ENCODE data around the gene CEP44. TPM values are rescaled to one million over a fixed set of nuclear protein-coding genes. Genes with fewer than 3 reads are reported as not detected.

Gene CEP44
- total RNA-seq, 2 donors from 2014 or later, result 14.8 to 17.5 TPM

DNA sequence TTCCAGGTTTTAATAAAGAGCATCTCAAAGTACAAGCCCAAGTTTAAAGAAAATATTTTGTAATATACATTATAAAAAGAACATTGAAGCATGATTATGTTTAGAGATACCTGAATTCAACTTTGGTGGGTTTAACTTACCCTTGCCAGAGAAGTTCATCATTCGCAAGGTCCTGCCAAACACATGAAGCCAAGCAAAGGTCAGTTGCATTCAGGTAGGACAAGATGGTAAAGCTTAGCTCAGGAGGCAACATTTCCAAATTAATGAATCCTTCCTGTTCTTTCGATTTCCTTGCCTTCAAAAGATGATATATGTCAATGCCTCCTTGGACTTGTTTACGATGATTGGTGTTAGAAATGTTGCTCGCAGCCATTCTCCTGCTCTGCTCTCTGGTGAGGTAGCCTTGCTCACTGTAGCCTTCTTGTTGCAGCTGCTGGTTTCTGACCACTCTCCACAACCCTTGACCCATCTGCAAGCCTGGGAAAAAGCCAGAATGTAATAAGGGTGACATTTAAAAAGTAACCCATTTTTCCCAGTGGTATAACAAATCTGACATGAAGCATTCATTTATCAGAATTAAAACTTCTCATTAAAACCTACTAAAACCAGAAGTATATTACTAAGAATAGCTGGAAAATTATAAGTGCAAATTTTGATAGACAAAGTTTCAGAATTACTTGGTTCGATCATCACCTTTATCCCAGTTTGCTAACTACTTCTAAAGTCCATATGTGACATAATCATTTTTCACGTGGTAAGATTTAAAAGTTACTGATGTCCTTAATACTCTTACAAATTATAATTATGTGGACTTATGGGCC lies 20.9 kb upstream of the CEP44 start:
- no peak overlapping the region for H3K27ac Mint-ChIP-seq

DNA sequence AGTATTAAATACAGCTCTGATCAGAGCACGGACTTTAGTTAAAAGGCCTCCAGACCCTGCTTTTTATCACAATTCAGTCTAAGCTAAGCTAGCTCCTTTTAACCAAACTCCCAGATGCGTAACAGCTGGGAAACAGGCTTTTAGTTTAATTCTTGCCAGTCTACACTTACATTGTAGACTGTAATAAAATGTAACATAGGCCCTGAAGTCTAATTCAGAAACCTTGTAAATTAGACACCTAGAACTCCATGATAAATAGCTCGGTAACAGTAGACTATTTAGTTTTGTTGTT lies 20.3 kb upstream of the CEP44 start:
- DNase-seq (ENCODE audit: low spot score), result no peak
- no peak overlapping the region for H3K27ac Mint-ChIP-seq
- no peaks in the 10 kb centered on the region for H3K9me3 Mint-ChIP-seq
- no peaks in the 10 kb centered on the region for H3K36me3 Mint-ChIP-seq
- no peak overlapping the region for H3K4me3 Mint-ChIP-seq
- peaks cover 0 to 5% of the 10 kb centered on the region in 2 donors for H3K4me1 Mint-ChIP-seq (ENCODE audit: low read depth in 2 of 2)
- H3K27me3 Mint-ChIP-seq, result no peaks in the 10 kb centered on the region
- no peak for ATAC-seq

More for the DNA sequence above, 20.9 kb upstream of the CEP44 start:
- H3K9me3 Mint-ChIP-seq, result no peaks in the 10 kb centered on the region
- DNase-seq (ENCODE audit: low spot score) (no peak), ATAC-seq (no peak)
- peaks cover 0 to 5% of the 10 kb centered on the region in 2 donors for H3K4me1 Mint-ChIP-seq (ENCODE audit: low read depth in 2 of 2)
- no peaks in the 10 kb centered on the region for H3K36me3 Mint-ChIP-seq
- no peak overlapping the region for H3K4me3 Mint-ChIP-seq
- H3K27me3 Mint-ChIP-seq, result no peaks in the 10 kb centered on the region

GRCh38 chr4:174265916-174266315 lies 17.8 kb upstream of the CEP44 start:
- no peak overlapping the region for H3K27ac Mint-ChIP-seq
- no peak for ATAC-seq
- H3K27me3 Mint-ChIP-seq, result no peaks in the 10 kb centered on the region
- H3K36me3 Mint-ChIP-seq, result no peaks in the 10 kb centered on the region
- no peaks in the 10 kb centered on the region for H3K9me3 Mint-ChIP-seq
- no peak overlapping the region for H3K4me3 Mint-ChIP-seq
- H3K4me1 Mint-ChIP-seq (ENCODE audit: low read depth in 2 of 2), result peaks cover 0 to 7% of the 10 kb centered on the region in 2 donors
- no peak for DNase-seq (ENCODE audit: low spot score)

- Mint-ChIP-seq H3K27ac (no peak overlapping the region), H3K27me3 (no peaks in the 10 kb centered on the region), H3K36me3 (no peaks in the 10 kb centered on the region), H3K4me1 (ENCODE audit: low read depth in 2 of 2) (peaks cover 0 to 9% of the 10 kb centered on the region in 2 donors), H3K9me3 (no peaks in the 10 kb centered on the region), H3K4me3 (no peak overlapping the region)
- ATAC-seq, result no peak
- DNase-seq (ENCODE audit: low spot score), result no peak
Observed at GRCh38 chr4:174266416-174266815, 17.3 kb upstream of the CEP44 start.

- no peaks in the 10 kb centered on the region for H3K9me3 Mint-ChIP-seq
- DNase-seq (ENCODE audit: low spot score), result no peak
- H3K4me3 Mint-ChIP-seq, result no peak overlapping the region
- H3K27ac Mint-ChIP-seq, result no peak overlapping the region
- no peak for ATAC-seq
- H3K27me3 Mint-ChIP-seq, result no peaks in the 10 kb centered on the region
- peaks cover 2% of the 10 kb centered on the region for H3K36me3 Mint-ChIP-seq
- peaks cover 12 to 16% of the 10 kb centered on the region in 2 donors for H3K4me1 Mint-ChIP-seq (ENCODE audit: low read depth in 2 of 2)
Observed at GRCh38 chr4:174273930-174274329, 9.8 kb upstream of the CEP44 start.

DNA sequence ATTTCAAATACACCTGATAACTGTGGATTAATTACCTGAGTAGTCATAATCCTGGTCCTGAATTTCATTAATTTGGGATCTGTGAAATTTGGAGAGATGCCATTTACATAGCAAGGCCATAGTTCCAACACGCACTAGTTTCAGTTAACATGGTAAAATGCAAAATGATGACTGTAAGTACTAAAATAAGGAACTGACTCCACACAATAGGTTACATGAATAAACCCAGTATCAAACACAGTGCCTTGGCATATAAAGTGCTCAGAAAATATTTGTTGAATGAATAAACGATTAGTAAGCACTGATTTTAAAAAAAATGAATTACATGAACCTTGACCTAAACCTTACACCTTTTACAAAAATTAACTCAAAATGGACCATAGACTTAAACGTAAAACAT lies 9.3 kb upstream of the CEP44 start:
- H3K36me3 Mint-ChIP-seq, result peaks cover 7% of the 10 kb centered on the region
- H3K9me3 Mint-ChIP-seq, result no peaks in the 10 kb centered on the region
- no peak for DNase-seq (ENCODE audit: low spot score)
- ATAC-seq, result no peak
- H3K27me3 Mint-ChIP-seq, result no peaks in the 10 kb centered on the region
- H3K4me3 Mint-ChIP-seq, result no peak overlapping the region
- peaks cover 17 to 18% of the 10 kb centered on the region in 2 donors for H3K4me1 Mint-ChIP-seq (ENCODE audit: low read depth in 2 of 2)
- H3K27ac Mint-ChIP-seq, result no peak overlapping the region

DNA sequence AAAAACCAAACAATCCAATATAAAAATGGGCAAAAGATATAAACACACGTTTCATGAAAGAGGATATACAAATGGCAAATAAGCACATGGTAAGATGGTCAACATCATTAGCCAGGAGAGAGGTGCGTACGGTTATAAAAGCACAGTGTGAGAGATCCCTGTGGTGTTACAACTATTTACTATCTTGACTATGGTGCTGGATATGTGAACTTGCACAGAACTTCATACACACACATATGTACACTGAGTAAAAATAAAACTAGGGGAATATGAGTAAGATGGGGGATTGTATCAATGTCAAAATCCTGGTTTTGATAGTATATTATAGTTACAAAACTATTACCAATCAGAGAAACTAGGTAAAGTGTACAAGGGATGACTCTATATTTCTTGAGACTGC lies 8.6 kb upstream of the CEP44 start:
- DNase-seq (ENCODE audit: low spot score) (no peak), ATAC-seq (no peak)
- peaks cover 12% of the 10 kb centered on the region for H3K36me3 Mint-ChIP-seq
- no peaks in the 10 kb centered on the region for H3K27me3 Mint-ChIP-seq
- H3K4me3 Mint-ChIP-seq, result no peak overlapping the region
- peaks cover 18 to 23% of the 10 kb centered on the region in 2 donors for H3K4me1 Mint-ChIP-seq (ENCODE audit: low read depth in 2 of 2)
- no peak overlapping the region for H3K27ac Mint-ChIP-seq
- no peaks in the 10 kb centered on the region for H3K9me3 Mint-ChIP-seq

- Mint-ChIP-seq H3K36me3 (peaks cover 17% of the 10 kb centered on the region), H3K4me3 (no peak overlapping the region), H3K9me3 (no peaks in the 10 kb centered on the region), H3K27me3 (no peaks in the 10 kb centered on the region), H3K4me1 (ENCODE audit: low read depth in 2 of 2) (peaks cover 13 to 33% of the 10 kb centered on the region in 2 donors), H3K27ac (no peak overlapping the region)
- DNase-seq (ENCODE audit: low spot score), result no peak
- no peak for ATAC-seq
Observed at GRCh38 chr4:174277433-174277832, 6.3 kb upstream of the CEP44 start.

- DNase-seq (ENCODE audit: low spot score) (no peak), ATAC-seq (no peak)
- no peaks in the 10 kb centered on the region for H3K9me3 Mint-ChIP-seq
Observed at GRCh38 chr4:174278467-174278866, 5.2 kb upstream of the CEP44 start.

GRCh38 chr4:174279433-174280155 lies 4.1 kb upstream of the CEP44 start:
- H3K9me3 Mint-ChIP-seq, result no peaks in the 10 kb centered on the region
- DNase-seq (ENCODE audit: low spot score), result no peak
- H3K27ac Mint-ChIP-seq, result no peak overlapping the region
- H3K36me3 Mint-ChIP-seq, result peaks cover 17% of the 10 kb centered on the region
- peaks cover 20 to 42% of the 10 kb centered on the region in 2 donors for H3K4me1 Mint-ChIP-seq (ENCODE audit: low read depth in 2 of 2)
- no peak overlapping the region for H3K4me3 Mint-ChIP-seq
- no peaks in the 10 kb centered on the region for H3K27me3 Mint-ChIP-seq
- ATAC-seq, result no peak

More at GRCh38 chr4:174278467-174278866, 5.2 kb upstream of the CEP44 start:
- Mint-ChIP-seq H3K4me1 (ENCODE audit: low read depth in 2 of 2) (peaks cover 17 to 39% of the 10 kb centered on the region in 2 donors), H3K27me3 (no peaks in the 10 kb centered on the region), H3K4me3 (no peak overlapping the region), H3K27ac (no peak overlapping the region), H3K36me3 (peaks cover 17% of the 10 kb centered on the region)

GRCh38 chr4:174281182-174281737 lies 2.5 kb upstream of the CEP44 start:
- Mint-ChIP-seq H3K27me3 (no peaks in the 10 kb centered on the region), H3K9me3 (no peaks in the 10 kb centered on the region), H3K4me3 (peak overlapping the region; percentile 25), H3K27ac (no peak overlapping the region), H3K36me3 (peaks cover 17% of the 10 kb centered on the region), H3K4me1 (ENCODE audit: low read depth in 2 of 2) (peaks cover 26 to 48% of the 10 kb centered on the region in 2 donors)
- no peak for DNase-seq (ENCODE audit: low spot score)
- no peak for ATAC-seq

DNA sequence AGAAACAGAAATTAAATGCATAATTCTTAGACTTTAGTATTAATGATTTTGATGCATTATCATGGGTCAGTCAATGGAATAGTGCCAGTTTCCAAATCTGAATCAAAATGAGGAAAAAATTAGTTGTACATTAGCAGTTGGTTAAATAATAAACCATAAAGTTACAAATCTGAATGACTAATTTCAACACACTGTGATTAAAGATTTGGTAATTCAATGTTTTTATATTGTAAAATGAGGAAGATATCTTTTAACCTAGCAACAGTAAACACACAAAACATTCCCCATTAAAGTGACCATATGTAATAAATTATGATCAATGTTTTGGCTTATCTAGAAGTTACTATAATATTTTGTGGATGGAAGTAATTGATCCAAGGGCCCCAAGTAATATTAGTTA lies 1.8 kb upstream of the CEP44 start:
- Mint-ChIP-seq H3K4me3 (peak overlapping the region; percentile 100), H3K36me3 (peaks cover 17% of the 10 kb centered on the region), H3K9me3 (no peaks in the 10 kb centered on the region), H3K4me1 (ENCODE audit: low read depth in 2 of 2) (peaks cover 26 to 48% of the 10 kb centered on the region in 2 donors), H3K27me3 (no peaks in the 10 kb centered on the region), H3K27ac (peak overlapping the region; percentile 99)
- DNase-seq (ENCODE audit: low spot score) (no peak), ATAC-seq (no peak)

DNA sequence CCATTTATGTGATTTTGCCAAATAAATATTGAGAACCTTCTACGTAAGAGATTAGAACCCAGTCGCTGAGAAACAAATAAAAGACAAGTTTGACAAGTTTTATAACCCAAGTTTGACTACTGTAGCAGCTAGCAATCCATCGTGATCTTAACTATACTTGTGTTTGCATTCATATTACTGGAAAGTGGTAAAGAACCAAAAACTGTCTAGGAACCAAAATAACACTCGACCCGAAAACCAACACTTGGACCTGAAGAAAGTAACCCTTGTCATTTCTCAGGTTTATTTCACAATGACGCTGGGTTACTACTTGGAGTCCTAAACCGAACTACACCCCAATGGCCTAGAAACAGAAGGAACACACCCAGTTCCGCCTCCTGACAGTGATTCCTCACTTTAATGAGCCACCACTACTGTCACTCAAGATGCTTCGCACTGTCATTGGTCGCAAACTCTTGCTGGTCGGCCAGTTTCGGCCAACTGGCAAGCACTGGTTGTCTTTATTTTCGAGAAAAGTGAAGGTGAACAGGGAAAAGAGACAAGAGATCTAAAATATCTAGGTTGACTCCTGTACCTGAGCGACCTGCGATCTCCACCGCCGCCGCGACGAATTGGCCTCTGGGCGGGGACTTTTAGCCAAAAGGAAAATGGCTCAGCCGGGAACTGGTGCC lies 740 bp upstream of the CEP44 start:
- no peaks in the 10 kb centered on the region for H3K9me3 Mint-ChIP-seq
- H3K27me3 Mint-ChIP-seq, result no peaks in the 10 kb centered on the region
- H3K4me1 Mint-ChIP-seq (ENCODE audit: low read depth in 2 of 2), result peaks cover 26 to 48% of the 10 kb centered on the region in 2 donors
- ATAC-seq (peak; percentile 99 to 100), DNase-seq (ENCODE audit: low spot score) (peak; percentile 87)
- peak overlapping the region; percentile 99 for H3K27ac Mint-ChIP-seq
- peaks cover 17% of the 10 kb centered on the region for H3K36me3 Mint-ChIP-seq
- H3K4me3 Mint-ChIP-seq, result peak overlapping the region; percentile 100

- H3K27me3 Mint-ChIP-seq, result no peaks in the 10 kb centered on the region
- H3K9me3 Mint-ChIP-seq, result no peaks in the 10 kb centered on the region
- ATAC-seq (no peak), DNase-seq (ENCODE audit: low spot score) (no peak)
- peaks cover 10% of the 10 kb centered on the region for H3K36me3 Mint-ChIP-seq
- peaks cover 24 to 39% of the 10 kb centered on the region in 2 donors for H3K4me1 Mint-ChIP-seq (ENCODE audit: low read depth in 2 of 2)
- H3K4me3 Mint-ChIP-seq, result peak overlapping the region; percentile 100
- peak overlapping the region; percentile 99 for H3K27ac Mint-ChIP-seq
Observed at GRCh38 chr4:174284487-174284886, 776 bp downstream of the CEP44 start.
